OCI-LY3 (cell line): ENCODE data around the gene THAP2.

Source experiments
- H2AFZ ChIP-seq: fragments of 200-600, 300-600 bp; shearing (Covaris generic); 2 replicates; pipeline ENCODE4 v1.6.0; 2014; ENCODE audit warnings: antibody characterized with exemption, low read depth, low read length
- H3K27ac ChIP-seq: fragments of 200-600, 300-600 bp; sonication (generic); 2 replicates; pipeline ENCODE4 v1.5.1; 2014; ENCODE audit warnings: mild to moderate bottlenecking, low read length, moderate library complexity, mixed read lengths
- H3K27me3 ChIP-seq: fragments of 200-600, 300-600 bp; sonication (generic); 2 replicates; pipeline ENCODE4 v1.6.1; 2014; ENCODE audit warnings: low read depth, low read length, mixed read lengths
- H3K36me3 ChIP-seq: fragments of 200-600, 300-600 bp; sonication (generic); replicated peaks from 2 replicates; pipeline ENCODE3; 2014; ENCODE audit warnings: low read depth, low read length, mixed read lengths
- H3K4me1 ChIP-seq: fragments of 300-600, 200-600 bp; sonication (generic); 2 replicates; pipeline ENCODE4 v1.6.1; 2014; ENCODE audit warnings: low read length, mixed read lengths
- H3K4me2 ChIP-seq: fragments of 200-600, 300-600 bp; sonication (generic); 2 replicates; pipeline ENCODE4 v1.6.1; 2014; ENCODE audit warnings: low read length, mixed read lengths
- H3K4me3 ChIP-seq: fragments of 300-600, 200-600 bp; sonication (generic); 2 replicates; pipeline ENCODE4 v1.5.1; 2014; ENCODE audit warnings: antibody characterized with exemption, mild to moderate bottlenecking, low read length, moderate library complexity
- H3K79me2 ChIP-seq: fragments of 300-600, 200-600 bp; shearing (Covaris generic); 2 replicates; pipeline ENCODE4 v1.6.1; 2014; ENCODE audit warnings: mild to moderate bottlenecking, low read length, mixed read lengths
- H3K9ac ChIP-seq: fragments of 300-600, 200-600 bp; shearing (Covaris generic); 2 replicates; pipeline ENCODE4 v1.6.0; 2014; ENCODE audit warnings: mild to moderate bottlenecking, low read length, moderate library complexity
- H3K9me3 ChIP-seq: fragments of 200-600, 300-600 bp; shearing (Covaris generic); 2 replicates; pipeline ENCODE4 v1.6.1; 2014; ENCODE audit warnings: low read length, mixed read lengths; ENCODE audit not compliant: insufficient read depth
- H4K20me1 ChIP-seq: fragments of 200-600, 300-600 bp; sonication (generic); 2 replicates; pipeline ENCODE4 v1.6.1; 2016; ENCODE audit warnings: low read length, mixed read lengths; ENCODE audit not compliant: insufficient read depth
- CTCF ChIP-seq: fragments of 200-600, 300-600 bp; sonication (generic); IDR thresholded peaks from 2 replicates; pipeline ENCODE4 v1.5.1; 2014; ENCODE audit warnings: antibody characterized with exemption, low read length, low read depth
- EZH2phosphoT487 ChIP-seq: fragments of 200-600 bp; shearing (Covaris generic); IDR thresholded peaks from 2 replicates; pipeline ENCODE4 v1.6.1; 2018; ENCODE audit warnings: antibody characterized with exemption, mixed run types, low read depth

The THAP2 gene

DNA sequence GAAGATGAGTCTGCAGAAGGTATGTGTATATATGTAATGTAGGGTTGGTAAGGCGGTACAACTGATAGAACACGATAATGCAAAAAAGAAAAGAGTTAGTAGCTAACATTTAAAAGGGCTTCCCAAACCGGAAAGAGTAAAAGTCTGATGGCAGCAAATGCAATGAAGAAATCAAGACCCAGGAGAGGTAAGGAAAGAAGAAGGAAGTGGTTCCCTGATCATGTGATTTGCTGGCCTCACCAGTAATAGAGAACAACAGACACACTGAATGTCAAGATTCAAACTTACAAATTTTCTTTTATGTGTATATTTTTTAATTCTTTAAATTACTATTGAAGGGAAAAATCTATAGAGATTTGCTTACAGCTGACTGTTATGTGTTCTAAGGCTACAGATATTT lies 18.8 kb upstream of the THAP2 start:
- Histone ChIP-seq H3K9ac (no peak overlapping the region), H3K4me1 (peaks cover 6% of the 10 kb centered on the region; the same call in 1 of the 2 replicates), H3K4me3 (no peak overlapping the region), H3K36me3 (peaks cover 56% of the 10 kb centered on the region), H2AFZ (no peak overlapping the region), H3K79me2 (peaks cover 36% of the 10 kb centered on the region), H4K20me1 (no peaks in the 10 kb centered on the region), H3K9me3 (no peaks in the 10 kb centered on the region), H3K27me3 (no peaks in the 10 kb centered on the region), H3K4me2 (no peak overlapping the region), H3K27ac (no peak overlapping the region)
- TF ChIP-seq EZH2phosphoT487, result no peak
- TF ChIP-seq CTCF, result no peak

DNA sequence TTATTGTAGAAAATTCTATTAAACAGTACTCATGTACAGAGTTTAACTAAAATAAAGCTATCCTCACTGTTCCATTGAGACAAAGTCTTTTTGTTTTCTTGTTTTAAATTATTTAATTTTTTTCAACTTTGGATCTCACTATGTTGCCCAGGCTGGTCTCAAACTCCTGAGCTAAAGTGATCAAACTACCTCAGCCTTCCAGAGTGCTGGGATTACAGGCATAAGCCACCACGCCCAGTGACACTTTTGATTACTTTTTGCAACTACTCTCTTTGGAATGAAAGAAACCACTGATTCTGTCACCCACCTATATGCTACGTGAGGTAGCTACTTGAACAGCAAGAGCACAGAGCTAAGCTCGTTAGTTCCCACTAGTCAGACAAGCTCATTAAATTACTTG lies 17.6 kb upstream of the THAP2 start:
- H3K4me3 ChIP-seq, result no peak overlapping the region
- no peaks in the 10 kb centered on the region for H3K27me3 ChIP-seq
- no peak overlapping the region for H3K4me2 ChIP-seq
- no peak overlapping the region for H3K27ac ChIP-seq
- 0 out of 2 replicates have a peak, but pooled peaks cover 9% of the 10 kb centered on the region for H4K20me1 ChIP-seq
- H3K4me1 ChIP-seq, result peaks cover 6% of the 10 kb centered on the region; the same call in 1 of the 2 replicates
- H3K9me3 ChIP-seq, result no peaks in the 10 kb centered on the region
- TF ChIP-seq CTCF (no peak), EZH2phosphoT487 (no peak)
- H3K79me2 ChIP-seq, result peaks cover 46% of the 10 kb centered on the region
- no peak overlapping the region for H2AFZ ChIP-seq
- H3K9ac ChIP-seq, result no peak overlapping the region
- H3K36me3 ChIP-seq, result peaks cover 61% of the 10 kb centered on the region

DNA sequence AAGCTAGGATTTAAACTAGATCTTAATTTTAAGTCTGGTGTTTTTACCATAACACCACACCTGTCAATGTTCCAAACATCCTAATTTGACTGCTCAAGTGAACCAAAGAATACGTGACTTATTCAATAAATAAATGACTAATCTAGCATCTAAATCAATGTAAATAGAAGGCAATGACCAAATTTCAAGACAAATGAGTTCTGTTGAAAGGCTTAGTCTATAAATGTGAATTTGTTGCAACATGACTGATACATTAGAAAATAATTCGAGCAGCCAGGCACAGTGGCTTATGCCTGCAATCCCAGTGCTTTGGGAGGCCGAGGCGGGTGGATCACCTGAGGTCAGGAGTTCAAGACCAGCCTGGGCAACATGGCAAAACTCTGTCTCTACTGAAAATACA lies 15.6 kb upstream of the THAP2 start:
- H3K27ac ChIP-seq, result no peak overlapping the region
- no peaks in the 10 kb centered on the region for H3K4me1 ChIP-seq
- no peak overlapping the region for H2AFZ ChIP-seq
- H3K36me3 ChIP-seq, result peaks cover 70% of the 10 kb centered on the region
- no peaks in the 10 kb centered on the region for H3K27me3 ChIP-seq
- H3K9ac ChIP-seq, result no peak overlapping the region
- H4K20me1 ChIP-seq, result 0 out of 2 replicates have a peak, but pooled peaks cover 12% of the 10 kb centered on the region
- H3K4me2 ChIP-seq, result no peak overlapping the region
- peaks cover 66% of the 10 kb centered on the region for H3K79me2 ChIP-seq
- peaks cover 8% of the 10 kb centered on the region; the same call in 1 of the 2 replicates for H3K9me3 ChIP-seq
- H3K4me3 ChIP-seq, result no peak overlapping the region
- no peak for TF ChIP-seq CTCF
- TF ChIP-seq EZH2phosphoT487, result no peak

DNA sequence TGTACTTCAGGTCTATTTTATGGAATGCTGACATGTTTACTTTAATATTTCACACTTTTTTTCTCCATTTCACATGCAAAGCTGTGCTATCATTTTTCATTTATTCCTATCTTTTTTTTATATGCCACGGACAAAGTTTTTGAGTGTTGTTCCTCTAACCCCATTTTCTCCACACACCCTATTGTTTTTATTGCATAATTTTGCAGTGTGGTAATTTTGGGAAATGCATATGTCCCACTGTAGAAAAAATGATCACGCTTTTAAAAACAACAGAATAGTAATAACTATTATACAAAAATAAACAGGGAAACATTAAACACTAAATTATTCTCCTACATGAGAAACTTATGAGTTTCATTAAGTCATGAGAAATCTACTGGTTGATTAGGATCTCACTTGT lies 14.7 kb upstream of the THAP2 start:
- Histone ChIP-seq H3K4me1 (no peaks in the 10 kb centered on the region), H3K4me3 (no peak overlapping the region), H3K27ac (no peak overlapping the region), H4K20me1 (0 out of 2 replicates have a peak, but pooled peaks cover 12% of the 10 kb centered on the region), H3K27me3 (no peaks in the 10 kb centered on the region), H2AFZ (no peak overlapping the region), H3K4me2 (no peak overlapping the region), H3K9ac (no peak overlapping the region), H3K36me3 (peaks cover 70% of the 10 kb centered on the region), H3K9me3 (peaks cover 9% of the 10 kb centered on the region; the same call in 1 of the 2 replicates), H3K79me2 (peaks cover 75% of the 10 kb centered on the region)
- TF ChIP-seq CTCF (no peak), EZH2phosphoT487 (no peak)
